HCT116 (cell line): ENCODE measurements around the gene ACKR4. TPM values are rescaled to one million over a fixed set of nuclear protein-coding genes. Genes with fewer than 3 reads are reported as not detected.

Source experiments
- ATAC-seq: fragments of 200-7000 bp; cut with Tn5 transposase; 2 replicates; pipeline ENCODE4 v1.9.1; 2020; ENCODE audit warnings: mild to moderate bottlenecking, moderate library complexity
- BruUV-seq: library from RNA; stranded (reverse); fragments of 400-500 nt; replicated peaks from 2 replicates; lab custom pipeline; 2021; lab: Mats Ljungman, UMichigan
- CTCF ChIA-PET: fragments of 300-600 bp; sonication (Branson Sonifier 250); formaldehyde crosslinking; loops from one replicate; lab custom pipeline; 2021; ENCODE audit warnings: antibody characterized with exemption; lab: Charles Lee
- POLR2A ChIA-PET: fragments of 300-600, 350-600 bp; sonication (Branson Sonifier 250); formaldehyde crosslinking; loops from one replicate; lab custom pipeline; 2021; ENCODE audit warnings: antibody characterized with exemption; lab: Charles Lee
- RAD21 ChIA-PET, 2 experiments: fragments of 300-600 bp; sonication (Branson Sonifier 250); formaldehyde crosslinking; loops; one replicate each; lab custom pipeline; 2023; ENCODE audit warnings: low total read pairs in 2 of 2; ENCODE audit not compliant: uncharacterized antibody in 2 of 2, unreplicated experiment in 2 of 2, low non-redundant PET in 1 of 2; lab: Charles Lee
- DNase-seq: peaks from one replicate; pipeline ENCODE4 v3.0.0-alpha.2; 2010; ENCODE audit warnings: low read depth, low spot score
- H2AFZ ChIP-seq: fragments of 200-600 bp; shearing (Covaris generic), sonication (generic); 2 replicates; pipeline ENCODE4 v1.6.1; 2017; ENCODE audit warnings: low read depth, mixed run types, mixed read lengths, antibody characterized with exemption, low read length; ENCODE audit not compliant: poor library complexity, severe bottlenecking
- H3K27ac ChIP-seq: 2 replicates; pipeline ENCODE4 v1.5.1; 2012; ENCODE audit warnings: low read depth, low read length
- H3K27me3 ChIP-seq: fragments of 200-600 bp; sonication (generic); 2 replicates; pipeline ENCODE4 v1.6.1; 2016; ENCODE audit warnings: mixed run types, low read length, mixed read lengths; ENCODE audit not compliant: insufficient read depth
- H3K36me3 ChIP-seq, 2 experiments: fragments of 200-500 bp in 1 of 2; fragments of 200-600 bp in 1 of 2; sonication (Bioruptor generic) in 1 of 2; sonication (generic) in 1 of 2; 2 replicates each; pipeline versions ENCODE4 v1.5.1 to v1.6.1; 2014 to 2016; ENCODE audit warnings: low read length in 2 of 2, inconsistent platforms in 1 of 2, mixed read lengths in 1 of 2, mixed run types in 1 of 2; ENCODE audit not compliant: insufficient read depth in 2 of 2, control insufficient read depth in 1 of 2
- H3K4me1 ChIP-seq, 2 experiments: fragments of 200-600 bp in 1 of 2; sonication (generic) in 1 of 2; 2 replicates each; pipeline versions ENCODE4 v1.5.1 to v1.6.1; 2012 to 2017; ENCODE audit warnings: low read length in 2 of 2, inconsistent platforms in 1 of 2, mild to moderate bottlenecking in 1 of 2, mixed read lengths in 1 of 2, mixed run types in 1 of 2, moderate library complexity in 1 of 2; ENCODE audit not compliant: insufficient read depth in 2 of 2, control insufficient read depth in 1 of 2
- H3K4me2 ChIP-seq: fragments of 200-600 bp; sonication (generic); 2 replicates; pipeline ENCODE4 v1.6.1; 2017; ENCODE audit warnings: mixed run types, low read length, mixed read lengths
- H3K4me3 ChIP-seq, 2 experiments: fragments of 200-600 bp in 1 of 2; sonication (generic) in 1 of 2; replicated peaks in 1 of 2; 2 replicates each; pipeline ENCODE4 v1.5.1; 2011 to 2016; ENCODE audit warnings: low read length in 2 of 2, control low read depth in 1 of 2, low read depth in 1 of 2, mild to moderate bottlenecking in 1 of 2, mixed read lengths in 1 of 2, mixed run types in 1 of 2
- H3K79me2 ChIP-seq: fragments of 200-600 bp; sonication (generic); 2 replicates; pipeline ENCODE4 v1.6.1; 2017; ENCODE audit warnings: mild to moderate bottlenecking, mixed run types, low read length, moderate library complexity, mixed read lengths; ENCODE audit not compliant: insufficient read depth
- H3K9ac ChIP-seq: fragments of 200-600 bp; sonication (generic); 2 replicates; pipeline ENCODE4 v1.6.1; 2016; ENCODE audit warnings: low read length, mixed read lengths
- H3K9me2 ChIP-seq: fragments of 200-600 bp; sonication (generic), shearing (Covaris generic); 2 replicates; pipeline ENCODE4 v1.6.1; 2017; ENCODE audit warnings: mixed run types, mild to moderate bottlenecking, moderate library complexity; ENCODE audit not compliant: insufficient read depth
- H3K9me3 ChIP-seq, 2 experiments: fragments of 200-500 bp in 1 of 2; fragments of 200-600 bp in 1 of 2; sonication (Bioruptor generic) in 1 of 2; sonication (generic) in 1 of 2; 2 replicates each; pipeline ENCODE4 v1.6.1; 2014 to 2017; ENCODE audit warnings: low read length in 2 of 2, mixed read lengths in 2 of 2, inconsistent platforms in 1 of 2, low read depth in 1 of 2, mild to moderate bottlenecking in 1 of 2, mixed run types in 1 of 2, moderate library complexity in 1 of 2; ENCODE audit not compliant: control insufficient read depth in 1 of 2, insufficient read depth in 1 of 2
- H4K20me1 ChIP-seq: fragments of 200-600 bp; sonication (generic), shearing (Covaris generic); 2 replicates; pipeline ENCODE4 v1.6.1; 2017; ENCODE audit warnings: mixed run types, mild to moderate bottlenecking, moderate library complexity; ENCODE audit not compliant: insufficient read depth
- ATF3 ChIP-seq: IDR thresholded peaks from 2 replicates; pipeline ENCODE4 v1.6.1; 2012
- CBX3 ChIP-seq: IDR thresholded peaks from 2 replicates; pipeline ENCODE4 v1.6.1; 2012; ENCODE audit warnings: low read depth
- CEBPB ChIP-seq: IDR thresholded peaks from 2 replicates; pipeline ENCODE4 v1.6.1; 2012; ENCODE audit warnings: low read depth
- EGR1 ChIP-seq: IDR thresholded peaks from 2 replicates; pipeline ENCODE4 v1.6.1; 2012; ENCODE audit warnings: low read depth
- ELF1 ChIP-seq: IDR thresholded peaks from 2 replicates; pipeline ENCODE4 v1.6.1; 2012; ENCODE audit warnings: low read depth, borderline replicate concordance
- EZH2 ChIP-seq: fragments of 200-600 bp; sonication (generic); IDR thresholded peaks from 2 replicates; pipeline ENCODE4 v1.6.1; 2017; ENCODE audit warnings: antibody characterized with exemption, mixed run types
- EZH2phosphoT487 ChIP-seq: fragments of 200-600 bp; IDR thresholded peaks from 2 replicates; pipeline ENCODE4 v1.6.1; 2018; ENCODE audit warnings: antibody characterized with exemption, borderline replicate concordance
- FOSL1 ChIP-seq: IDR thresholded peaks from 2 replicates; pipeline ENCODE4 v1.6.1; 2012; ENCODE audit warnings: low read depth
- JUND ChIP-seq: IDR thresholded peaks from 2 replicates; pipeline ENCODE4 v1.6.1; 2012
- MAX ChIP-seq: IDR thresholded peaks from 2 replicates; pipeline ENCODE4 v1.6.1; 2012
- POLR2A ChIP-seq: IDR thresholded peaks from 2 replicates; pipeline ENCODE4 v1.7.0; 2011; ENCODE audit warnings: borderline replicate concordance; ENCODE audit not compliant: insufficient read depth, insufficient read length; ENCODE audit errors: extremely low read depth
- RAD21 ChIP-seq: IDR thresholded peaks from 2 replicates; pipeline ENCODE4 v1.6.1; 2012; ENCODE audit warnings: low read depth, mild to moderate bottlenecking
- SIN3A ChIP-seq: IDR thresholded peaks from 2 replicates; pipeline ENCODE4 v1.6.1; 2012; ENCODE audit warnings: low read depth
- SP1 ChIP-seq: IDR thresholded peaks from 2 replicates; pipeline ENCODE4 v1.6.1; 2012; ENCODE audit warnings: low read depth
- SRF ChIP-seq: IDR thresholded peaks from 2 replicates; pipeline ENCODE4 v1.6.1; 2012; ENCODE audit warnings: low read depth
- YY1 ChIP-seq: IDR thresholded peaks from 2 replicates; pipeline ENCODE4 v1.6.1; 2011; ENCODE audit warnings: low read length, low read depth, moderate library complexity, mild to moderate bottlenecking; ENCODE audit not compliant: insufficient replicate concordance; ENCODE audit errors: extremely low read depth
- ZBTB33 ChIP-seq: IDR thresholded peaks from 2 replicates; pipeline ENCODE4 v1.6.1; 2011; ENCODE audit warnings: mild to moderate bottlenecking, low read length, moderate library complexity; ENCODE audit not compliant: insufficient replicate concordance; ENCODE audit errors: extremely low read depth
- ZNF274 ChIP-seq: fragments of 200-500 bp; sonication (Bioruptor generic); IDR thresholded peaks from 2 replicates; pipeline ENCODE4 v1.6.1; 2014; ENCODE audit warnings: mild to moderate bottlenecking, low read depth, low read length, inconsistent platforms
- intact Hi-C: fragments of 100-400 bp; cut with micrococcal nuclease; formaldehyde crosslinking; loops from 2 replicates; pipeline ENCODE4 v1.10.0; 2022
- total RNA-seq: library from RNA; stranded (reverse); gene quantifications from one replicate; pipeline ENCODE4 v1.2.1, GENCODE V29; 2021; ENCODE audit not compliant: unreplicated experiment
- TF ChIP-seq, protein P1 (sequence below), 3 experiments: fragments of 200-600 bp in 1 of 3; sonication (generic) in 1 of 3; IDR thresholded peaks in 2 of 3; conservative IDR thresholded peaks in 1 of 3; 2 replicates each; pipeline ENCODE4 v1.5.1; 2012 to 2017; ENCODE audit warnings: low read depth in 2 of 3, low read length in 2 of 3, antibody characterized with exemption in 1 of 3, borderline replicate concordance in 1 of 3, control low read depth in 1 of 3, mild to moderate bottlenecking in 1 of 3, mixed read lengths in 1 of 3, mixed run types in 1 of 3, moderate library complexity in 1 of 3; ENCODE audit not compliant: insufficient read depth in 1 of 3
- TF ChIP-seq, protein P2 (sequence below): IDR thresholded peaks from 2 replicates; pipeline ENCODE4 v1.6.1; 2012; ENCODE audit warnings: low read depth

Gene ACKR4
- total RNA-seq, 1 experiment from 2014 or later, result 0.12 TPM

DNA sequence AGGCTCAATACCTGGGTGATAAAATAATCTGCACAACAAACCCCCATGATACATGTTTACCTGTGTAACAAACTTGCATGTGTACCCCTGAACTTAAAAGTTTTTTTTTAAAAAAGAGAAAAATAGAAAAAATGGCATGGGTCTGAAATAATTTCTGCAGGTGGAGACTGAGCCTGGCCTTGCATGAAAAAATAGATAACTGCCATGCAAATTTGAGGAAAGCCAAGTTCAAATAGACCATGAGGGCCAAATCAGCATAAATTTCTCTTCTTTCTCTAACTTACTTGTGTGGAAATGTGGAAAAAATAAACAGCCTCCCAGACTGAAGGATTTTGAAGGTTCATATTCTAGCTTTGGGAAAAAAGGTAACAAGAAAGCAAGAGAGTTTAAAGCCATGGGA, 744 bp upstream of the ACKR4 start:
- intact Hi-C loops, result no loop called here
- H3K9ac ChIP-seq, result no peak overlapping the region
- H2AFZ ChIP-seq, result no peak overlapping the region
- no peaks in the 10 kb centered on the region for H3K4me1 ChIP-seq
- H3K27ac ChIP-seq, result no peak overlapping the region
- no peak overlapping the region for H3K4me2 ChIP-seq
- H3K9me2 ChIP-seq, result no peaks in the 10 kb centered on the region
- no peak overlapping the region for H3K4me3 ChIP-seq
- no peak for TF ChIP-seq CEBPB
- no peak for TF ChIP-seq CBX3
- TF ChIP-seq JUND, result no peak
- TF ChIP-seq, protein P1, sequence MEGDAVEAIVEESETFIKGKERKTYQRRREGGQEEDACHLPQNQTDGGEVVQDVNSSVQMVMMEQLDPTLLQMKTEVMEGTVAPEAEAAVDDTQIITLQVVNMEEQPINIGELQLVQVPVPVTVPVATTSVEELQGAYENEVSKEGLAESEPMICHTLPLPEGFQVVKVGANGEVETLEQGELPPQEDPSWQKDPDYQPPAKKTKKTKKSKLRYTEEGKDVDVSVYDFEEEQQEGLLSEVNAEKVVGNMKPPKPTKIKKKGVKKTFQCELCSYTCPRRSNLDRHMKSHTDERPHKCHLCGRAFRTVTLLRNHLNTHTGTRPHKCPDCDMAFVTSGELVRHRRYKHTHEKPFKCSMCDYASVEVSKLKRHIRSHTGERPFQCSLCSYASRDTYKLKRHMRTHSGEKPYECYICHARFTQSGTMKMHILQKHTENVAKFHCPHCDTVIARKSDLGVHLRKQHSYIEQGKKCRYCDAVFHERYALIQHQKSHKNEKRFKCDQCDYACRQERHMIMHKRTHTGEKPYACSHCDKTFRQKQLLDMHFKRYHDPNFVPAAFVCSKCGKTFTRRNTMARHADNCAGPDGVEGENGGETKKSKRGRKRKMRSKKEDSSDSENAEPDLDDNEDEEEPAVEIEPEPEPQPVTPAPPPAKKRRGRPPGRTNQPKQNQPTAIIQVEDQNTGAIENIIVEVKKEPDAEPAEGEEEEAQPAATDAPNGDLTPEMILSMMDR (IDR thresholded peaks at IDR 0.05 in 2 of 3, conservative IDR thresholded peaks at IDR 0.05 in 1 of 3; ENCODE audit: borderline replicate concordance in 1 of 3, insufficient read depth in 1 of 3, low read depth in 2 of 3, low read length in 2 of 3), result no peak
- TF ChIP-seq EZH2, result no peak
- no peak for TF ChIP-seq ATF3
- TF ChIP-seq EGR1, result no peak
- no peak for TF ChIP-seq MAX
- TF ChIP-seq ELF1, result no peak
- TF ChIP-seq SP1, result no peak
- no peak for TF ChIP-seq SRF
- no peak for TF ChIP-seq ZBTB33
- no peak for TF ChIP-seq ZNF274
- TF ChIP-seq POLR2A, result no peak
- no peak for TF ChIP-seq FOSL1
- TF ChIP-seq SIN3A, result no peak
- TF ChIP-seq EZH2phosphoT487, result no peak
- TF ChIP-seq, protein P2, sequence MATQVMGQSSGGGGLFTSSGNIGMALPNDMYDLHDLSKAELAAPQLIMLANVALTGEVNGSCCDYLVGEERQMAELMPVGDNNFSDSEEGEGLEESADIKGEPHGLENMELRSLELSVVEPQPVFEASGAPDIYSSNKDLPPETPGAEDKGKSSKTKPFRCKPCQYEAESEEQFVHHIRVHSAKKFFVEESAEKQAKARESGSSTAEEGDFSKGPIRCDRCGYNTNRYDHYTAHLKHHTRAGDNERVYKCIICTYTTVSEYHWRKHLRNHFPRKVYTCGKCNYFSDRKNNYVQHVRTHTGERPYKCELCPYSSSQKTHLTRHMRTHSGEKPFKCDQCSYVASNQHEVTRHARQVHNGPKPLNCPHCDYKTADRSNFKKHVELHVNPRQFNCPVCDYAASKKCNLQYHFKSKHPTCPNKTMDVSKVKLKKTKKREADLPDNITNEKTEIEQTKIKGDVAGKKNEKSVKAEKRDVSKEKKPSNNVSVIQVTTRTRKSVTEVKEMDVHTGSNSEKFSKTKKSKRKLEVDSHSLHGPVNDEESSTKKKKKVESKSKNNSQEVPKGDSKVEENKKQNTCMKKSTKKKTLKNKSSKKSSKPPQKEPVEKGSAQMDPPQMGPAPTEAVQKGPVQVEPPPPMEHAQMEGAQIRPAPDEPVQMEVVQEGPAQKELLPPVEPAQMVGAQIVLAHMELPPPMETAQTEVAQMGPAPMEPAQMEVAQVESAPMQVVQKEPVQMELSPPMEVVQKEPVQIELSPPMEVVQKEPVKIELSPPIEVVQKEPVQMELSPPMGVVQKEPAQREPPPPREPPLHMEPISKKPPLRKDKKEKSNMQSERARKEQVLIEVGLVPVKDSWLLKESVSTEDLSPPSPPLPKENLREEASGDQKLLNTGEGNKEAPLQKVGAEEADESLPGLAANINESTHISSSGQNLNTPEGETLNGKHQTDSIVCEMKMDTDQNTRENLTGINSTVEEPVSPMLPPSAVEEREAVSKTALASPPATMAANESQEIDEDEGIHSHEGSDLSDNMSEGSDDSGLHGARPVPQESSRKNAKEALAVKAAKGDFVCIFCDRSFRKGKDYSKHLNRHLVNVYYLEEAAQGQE, result no peak
- no peak for TF ChIP-seq YY1
- no peak for TF ChIP-seq RAD21
- RAD21 ChIA-PET, result no interaction called here
- BruUV-seq, result no TSS peak
- H4K20me1 ChIP-seq, result no peaks in the 10 kb centered on the region
- no peaks in the 10 kb centered on the region for H3K36me3 ChIP-seq
- no peaks in the 10 kb centered on the region for H3K79me2 ChIP-seq
- ATAC-seq, result no peak
- POLR2A ChIA-PET, result no interaction called here
- no peaks in the 10 kb centered on the region for H3K9me3 ChIP-seq
- no peaks in the 10 kb centered on the region for H3K27me3 ChIP-seq
- CTCF ChIA-PET, result no interaction called here
- no peak for DNase-seq
